Esophagus squamous epithelium (tissue), 4 donors: ENCODE data around the gene APOL3.
"Not testable (repeated sequence)": the region's sequence is repeated elsewhere in the genome, so short reads cannot be mapped to it uniquely, and the experiment has no call there.

ENCODE experiments used
- POLR2A ChIP-seq, 4 donors: fragments of 450-650 bp; IDR thresholded peaks; one replicate each; pipeline ENCODE4 v1.6.1; 2017; ENCODE audit warnings: antibody characterized with exemption in 4 of 4, mild to moderate bottlenecking in 4 of 4, moderate library complexity in 3 of 4
- TF ChIP-seq, protein P1 (sequence below), 6 experiments: fragments of 450-650 bp in 4 of 6; fragments of 200-600 bp in 2 of 6; sonication (generic) in 2 of 6; IDR thresholded peaks; one replicate each; pipeline ENCODE4 v1.5.1; 2016 to 2019; ENCODE audit warnings: antibody characterized with exemption in 6 of 6, mild to moderate bottlenecking in 4 of 6, moderate library complexity in 4 of 6

DNA sequence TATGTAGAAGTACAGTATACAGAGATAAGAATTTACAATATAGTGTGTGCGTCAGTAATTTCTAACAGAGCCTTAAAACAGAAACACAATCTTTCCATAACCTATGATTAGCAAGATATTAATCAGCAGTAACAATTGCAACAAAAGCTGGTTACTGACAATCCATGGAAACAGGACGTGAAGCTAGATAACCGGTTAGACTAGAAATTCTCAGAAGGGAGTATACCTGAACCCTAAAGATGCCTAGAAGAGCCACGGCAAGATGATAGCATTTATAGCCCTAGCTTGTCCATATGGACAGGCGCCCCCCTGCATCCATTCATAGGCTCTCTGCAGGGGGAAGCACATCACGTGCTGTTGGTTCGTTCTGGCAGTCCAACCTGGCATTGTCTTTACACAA lies 42.9 kb upstream of the APOL3 start:
- not testable (repeated sequence) for TF ChIP-seq POLR2A (IDR thresholded peaks at IDR 0.05)
- TF ChIP-seq, protein P1, sequence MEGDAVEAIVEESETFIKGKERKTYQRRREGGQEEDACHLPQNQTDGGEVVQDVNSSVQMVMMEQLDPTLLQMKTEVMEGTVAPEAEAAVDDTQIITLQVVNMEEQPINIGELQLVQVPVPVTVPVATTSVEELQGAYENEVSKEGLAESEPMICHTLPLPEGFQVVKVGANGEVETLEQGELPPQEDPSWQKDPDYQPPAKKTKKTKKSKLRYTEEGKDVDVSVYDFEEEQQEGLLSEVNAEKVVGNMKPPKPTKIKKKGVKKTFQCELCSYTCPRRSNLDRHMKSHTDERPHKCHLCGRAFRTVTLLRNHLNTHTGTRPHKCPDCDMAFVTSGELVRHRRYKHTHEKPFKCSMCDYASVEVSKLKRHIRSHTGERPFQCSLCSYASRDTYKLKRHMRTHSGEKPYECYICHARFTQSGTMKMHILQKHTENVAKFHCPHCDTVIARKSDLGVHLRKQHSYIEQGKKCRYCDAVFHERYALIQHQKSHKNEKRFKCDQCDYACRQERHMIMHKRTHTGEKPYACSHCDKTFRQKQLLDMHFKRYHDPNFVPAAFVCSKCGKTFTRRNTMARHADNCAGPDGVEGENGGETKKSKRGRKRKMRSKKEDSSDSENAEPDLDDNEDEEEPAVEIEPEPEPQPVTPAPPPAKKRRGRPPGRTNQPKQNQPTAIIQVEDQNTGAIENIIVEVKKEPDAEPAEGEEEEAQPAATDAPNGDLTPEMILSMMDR (IDR thresholded peaks at IDR 0.05), result not testable (repeated sequence)
